ENCODE measurements around the gene SMIM31.

- TF ChIP-seq GATA2 (IDR thresholded peaks at IDR 0.05; ENCODE audit: low read depth, low read length) (no peak), GATA3 (IDR thresholded peaks at IDR 0.05; ENCODE audit: low read depth, low read length) (no peak)
These were observed 23.1 kb upstream of the SMIM31 start for GRCh38 chr4:164730705-164731393.

Data from SH-SY5Y (cell line).